ENCODE results near the gene PLA2G10. TPM values are rescaled to one million over a fixed set of nuclear protein-coding genes. Genes with fewer than 3 reads are reported as not detected.
"Not testable (repeated sequence)": the region's sequence is repeated elsewhere in the genome, so short reads cannot be mapped to it uniquely, and the experiment has no call there.

PLA2G10 gene
- total RNA-seq, 1 experiment from 2014 or later: 0.42 TPM

DNA sequence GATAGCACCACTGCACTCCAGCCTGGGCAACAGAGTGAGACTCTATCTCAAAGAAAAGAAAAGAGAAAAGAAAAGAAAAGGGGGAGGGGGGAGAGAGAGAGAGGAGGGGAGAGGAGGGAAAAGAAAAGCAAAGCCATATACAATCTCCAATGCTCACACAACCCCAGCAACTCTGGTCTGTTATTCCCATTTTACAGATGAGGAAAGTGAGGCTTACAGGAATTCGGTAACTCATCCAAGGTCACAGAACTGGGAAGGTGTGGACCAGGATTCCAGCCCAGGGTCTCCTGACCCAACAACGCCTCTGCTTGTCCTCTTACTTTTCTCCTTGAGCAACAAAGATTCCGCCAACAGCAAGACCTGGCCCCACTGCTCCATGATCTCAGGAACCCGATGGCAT, 13.0 kb downstream of the PLA2G10 start (continued):
- TF ChIP-seq MXD4 (CRISPR knock-in tag; IDR thresholded peaks at IDR 0.05; ENCODE audit: borderline replicate concordance): no peak
- no peak for TF ChIP-seq SP1 (CRISPR knock-in tag; conservative IDR thresholded peaks at IDR 0.05)
- TF ChIP-seq, protein P1, sequence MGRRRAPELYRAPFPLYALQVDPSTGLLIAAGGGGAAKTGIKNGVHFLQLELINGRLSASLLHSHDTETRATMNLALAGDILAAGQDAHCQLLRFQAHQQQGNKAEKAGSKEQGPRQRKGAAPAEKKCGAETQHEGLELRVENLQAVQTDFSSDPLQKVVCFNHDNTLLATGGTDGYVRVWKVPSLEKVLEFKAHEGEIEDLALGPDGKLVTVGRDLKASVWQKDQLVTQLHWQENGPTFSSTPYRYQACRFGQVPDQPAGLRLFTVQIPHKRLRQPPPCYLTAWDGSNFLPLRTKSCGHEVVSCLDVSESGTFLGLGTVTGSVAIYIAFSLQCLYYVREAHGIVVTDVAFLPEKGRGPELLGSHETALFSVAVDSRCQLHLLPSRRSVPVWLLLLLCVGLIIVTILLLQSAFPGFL (CRISPR knock-in tag; IDR thresholded peaks at IDR 0.05; ENCODE audit: borderline replicate concordance): no peak
- TF ChIP-seq, protein P2, sequence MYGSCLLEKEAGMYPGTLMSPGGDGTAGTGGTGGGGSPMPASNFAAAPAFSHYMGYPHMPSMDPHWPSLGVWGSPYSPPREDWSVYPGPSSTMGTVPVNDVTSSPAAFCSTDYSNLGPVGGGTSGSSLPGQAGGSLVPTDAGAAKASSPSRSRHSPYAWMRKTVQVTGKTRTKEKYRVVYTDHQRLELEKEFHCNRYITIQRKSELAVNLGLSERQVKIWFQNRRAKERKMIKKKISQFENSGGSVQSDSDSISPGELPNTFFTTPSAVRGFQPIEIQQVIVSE (CRISPR knock-in tag; IDR thresholded peaks at IDR 0.05; ENCODE audit: borderline replicate concordance): no peak
- TF ChIP-seq ZNF232 (CRISPR knock-in tag; IDR thresholded peaks at IDR 0.05): no peak
- no peak for TF ChIP-seq SMAD3 (CRISPR knock-in tag; IDR thresholded peaks at IDR 0.05; ENCODE audit: borderline replicate concordance)
- TF ChIP-seq, protein P3, sequence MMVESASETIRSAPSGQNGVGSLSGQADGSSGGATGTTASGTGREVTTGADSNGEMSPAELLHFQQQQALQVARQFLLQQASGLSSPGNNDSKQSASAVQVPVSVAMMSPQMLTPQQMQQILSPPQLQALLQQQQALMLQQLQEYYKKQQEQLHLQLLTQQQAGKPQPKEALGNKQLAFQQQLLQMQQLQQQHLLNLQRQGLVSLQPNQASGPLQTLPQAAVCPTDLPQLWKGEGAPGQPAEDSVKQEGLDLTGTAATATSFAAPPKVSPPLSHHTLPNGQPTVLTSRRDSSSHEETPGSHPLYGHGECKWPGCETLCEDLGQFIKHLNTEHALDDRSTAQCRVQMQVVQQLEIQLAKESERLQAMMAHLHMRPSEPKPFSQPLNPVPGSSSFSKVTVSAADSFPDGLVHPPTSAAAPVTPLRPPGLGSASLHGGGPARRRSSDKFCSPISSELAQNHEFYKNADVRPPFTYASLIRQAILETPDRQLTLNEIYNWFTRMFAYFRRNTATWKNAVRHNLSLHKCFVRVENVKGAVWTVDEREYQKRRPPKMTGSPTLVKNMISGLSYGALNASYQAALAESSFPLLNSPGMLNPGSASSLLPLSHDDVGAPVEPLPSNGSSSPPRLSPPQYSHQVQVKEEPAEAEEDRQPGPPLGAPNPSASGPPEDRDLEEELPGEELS (CRISPR knock-in tag; IDR thresholded peaks at IDR 0.05): no peak
- no peak for TF ChIP-seq GRHL2 (CRISPR knock-in tag; IDR thresholded peaks at IDR 0.05; ENCODE audit: insufficient replicate concordance, severe bottlenecking)
- TF ChIP-seq ZNF317 (CRISPR knock-in tag; IDR thresholded peaks at IDR 0.05; ENCODE audit: borderline replicate concordance, low read depth): no peak
- TF ChIP-seq, protein P4, sequence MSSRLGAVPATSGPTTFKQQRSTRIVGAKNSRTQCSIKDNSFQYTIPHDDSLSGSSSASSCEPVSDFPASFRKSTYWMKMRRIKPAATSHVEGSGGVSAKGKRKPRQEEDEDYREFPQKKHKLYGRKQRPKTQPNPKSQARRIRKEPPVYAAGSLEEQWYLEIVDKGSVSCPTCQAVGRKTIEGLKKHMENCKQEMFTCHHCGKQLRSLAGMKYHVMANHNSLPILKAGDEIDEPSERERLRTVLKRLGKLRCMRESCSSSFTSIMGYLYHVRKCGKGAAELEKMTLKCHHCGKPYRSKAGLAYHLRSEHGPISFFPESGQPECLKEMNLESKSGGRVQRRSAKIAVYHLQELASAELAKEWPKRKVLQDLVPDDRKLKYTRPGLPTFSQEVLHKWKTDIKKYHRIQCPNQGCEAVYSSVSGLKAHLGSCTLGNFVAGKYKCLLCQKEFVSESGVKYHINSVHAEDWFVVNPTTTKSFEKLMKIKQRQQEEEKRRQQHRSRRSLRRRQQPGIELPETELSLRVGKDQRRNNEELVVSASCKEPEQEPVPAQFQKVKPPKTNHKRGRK (CRISPR knock-in tag; IDR thresholded peaks at IDR 0.05; ENCODE audit: borderline replicate concordance): no peak

DNA sequence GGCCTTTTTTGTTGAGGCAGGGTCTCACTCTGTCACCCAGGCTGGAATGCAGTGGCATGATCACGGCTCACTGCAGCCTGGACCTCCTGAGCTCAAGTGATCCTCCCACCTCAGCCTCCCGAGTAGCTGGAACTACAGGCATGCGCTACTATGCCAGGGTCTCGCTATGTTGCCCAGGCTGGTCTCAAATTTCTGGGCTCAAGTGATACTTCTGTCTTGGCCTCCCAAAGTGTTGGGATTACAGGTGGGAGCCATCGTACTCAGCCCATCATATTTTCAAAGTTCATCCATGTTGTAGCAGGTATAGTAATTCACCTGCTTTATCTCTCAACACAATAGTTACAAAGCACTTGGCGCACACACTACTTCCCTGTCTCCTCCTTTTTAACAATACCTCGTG, 13.7 kb downstream of the PLA2G10 start:
- H3K4me1 Mint-ChIP-seq; H3K36me3 Mint-ChIP-seq; ATAC-seq; CTCF ChIA-PET; H3K4me3 Mint-ChIP-seq; POLR2A ChIA-PET; H3K27me3 Mint-ChIP-seq (ENCODE audit: low read depth); H3K27ac Mint-ChIP-seq; H3K9me3 Mint-ChIP-seq; DNase-seq (ENCODE audit: low spot score): not testable (repeated sequence)

DNA sequence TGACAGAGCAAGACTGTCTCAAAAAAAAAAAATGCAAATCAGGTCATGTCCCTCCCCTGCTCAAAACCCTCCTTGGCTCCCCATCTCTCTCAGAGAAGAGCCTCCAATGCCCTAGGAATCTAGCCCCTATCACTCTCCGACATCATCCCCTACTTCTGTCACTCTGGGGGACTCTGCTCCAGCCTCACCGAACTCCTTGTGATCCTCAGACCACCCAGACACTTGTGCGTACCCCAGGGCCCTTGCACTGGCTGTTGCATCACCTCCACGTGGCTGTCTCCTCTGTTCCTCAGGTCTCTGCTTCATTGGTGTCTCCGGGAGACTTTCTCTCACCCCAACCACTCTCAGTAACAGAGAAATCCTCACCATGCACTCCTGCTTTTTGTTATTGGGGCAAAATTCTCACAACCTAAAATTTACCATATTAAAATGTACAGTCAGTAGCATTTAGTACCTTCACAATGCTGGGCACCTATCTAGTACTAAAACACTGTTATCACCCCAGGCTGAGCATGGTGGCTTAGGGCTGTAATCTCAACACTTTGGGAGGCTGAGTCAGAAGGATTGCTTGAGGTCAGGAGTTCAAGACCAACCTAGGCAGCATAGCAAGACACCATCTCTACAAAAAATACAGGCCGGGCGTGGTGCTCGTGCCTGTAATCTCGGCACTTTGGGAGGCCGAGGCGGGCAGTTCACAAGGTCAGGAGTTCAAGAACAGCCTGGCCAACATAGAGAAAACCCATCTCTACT, 15.2 kb downstream of the PLA2G10 start:
- no peak overlapping the region for H3K4me3 Mint-ChIP-seq
- ChIA-PET POLR2A (no interaction called here), CTCF (no interaction called here)
- no peak overlapping the region for H3K27ac Mint-ChIP-seq
- no peaks in the 10 kb centered on the region for H3K4me1 Mint-ChIP-seq
- H3K9me3 Mint-ChIP-seq: peaks cover 9% of the 10 kb centered on the region; the same call in 1 of the 2 replicates
- TF ChIP-seq CREM (CRISPR knock-in tag; IDR thresholded peaks at IDR 0.05): no peak
- no peaks in the 10 kb centered on the region for H3K36me3 Mint-ChIP-seq
- no peak for ATAC-seq
- no peaks in the 10 kb centered on the region for H3K27me3 Mint-ChIP-seq (ENCODE audit: low read depth)
- DNase-seq (ENCODE audit: low spot score): no peak

DNA sequence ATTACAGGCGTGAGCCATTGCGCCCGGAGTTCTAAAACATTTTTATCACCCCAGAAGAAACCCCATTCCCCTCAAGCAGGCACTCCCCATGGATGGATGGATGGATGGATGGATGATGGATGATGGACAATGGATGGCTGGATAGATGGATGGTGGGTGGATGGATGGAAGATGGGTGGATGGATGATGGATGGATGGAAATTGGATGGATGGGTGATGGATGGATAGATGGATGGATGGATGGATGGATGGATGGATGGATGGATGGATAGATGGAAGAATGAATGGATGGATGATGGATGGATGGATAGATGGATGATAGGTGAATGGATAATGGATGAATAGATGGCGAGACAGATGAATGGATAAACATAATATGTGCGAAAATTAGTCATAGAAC, 16.5 kb downstream of the PLA2G10 start:
- H3K9me3 Mint-ChIP-seq: peaks cover 9% of the 10 kb centered on the region; the same call in 1 of the 2 replicates
- ChIA-PET POLR2A (no interaction called here), CTCF (no interaction called here)
- no peak for DNase-seq (ENCODE audit: low spot score)
- no peak overlapping the region for H3K27ac Mint-ChIP-seq
- no peaks in the 10 kb centered on the region for H3K4me1 Mint-ChIP-seq
- H3K36me3 Mint-ChIP-seq: no peaks in the 10 kb centered on the region
- ATAC-seq: no peak
- no peak overlapping the region for H3K4me3 Mint-ChIP-seq
- H3K27me3 Mint-ChIP-seq (ENCODE audit: low read depth): no peaks in the 10 kb centered on the region
- TF ChIP-seq TCF7 (CRISPR knock-in tag; IDR thresholded peaks at IDR 0.05; ENCODE audit: low read depth): no peak
- no peak for TF ChIP-seq ETV6 (CRISPR knock-in tag; IDR thresholded peaks at IDR 0.05)
- no peak for TF ChIP-seq TEAD1 (CRISPR knock-in tag; IDR thresholded peaks at IDR 0.05)
- TF ChIP-seq, protein P5, sequence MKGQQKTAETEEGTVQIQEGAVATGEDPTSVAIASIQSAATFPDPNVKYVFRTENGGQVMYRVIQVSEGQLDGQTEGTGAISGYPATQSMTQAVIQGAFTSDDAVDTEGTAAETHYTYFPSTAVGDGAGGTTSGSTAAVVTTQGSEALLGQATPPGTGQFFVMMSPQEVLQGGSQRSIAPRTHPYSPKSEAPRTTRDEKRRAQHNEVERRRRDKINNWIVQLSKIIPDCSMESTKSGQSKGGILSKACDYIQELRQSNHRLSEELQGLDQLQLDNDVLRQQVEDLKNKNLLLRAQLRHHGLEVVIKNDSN (CRISPR knock-in tag; IDR thresholded peaks at IDR 0.05): no peak
- TF ChIP-seq, protein P3 (CRISPR knock-in tag; IDR thresholded peaks at IDR 0.05): no peak
- no peak for TF ChIP-seq SOX15 (CRISPR knock-in tag; IDR thresholded peaks at IDR 0.05)
- TF ChIP-seq ZBTB21 (CRISPR knock-in tag; IDR thresholded peaks at IDR 0.05; ENCODE audit: borderline replicate concordance): no peak
- TF ChIP-seq, protein P6, sequence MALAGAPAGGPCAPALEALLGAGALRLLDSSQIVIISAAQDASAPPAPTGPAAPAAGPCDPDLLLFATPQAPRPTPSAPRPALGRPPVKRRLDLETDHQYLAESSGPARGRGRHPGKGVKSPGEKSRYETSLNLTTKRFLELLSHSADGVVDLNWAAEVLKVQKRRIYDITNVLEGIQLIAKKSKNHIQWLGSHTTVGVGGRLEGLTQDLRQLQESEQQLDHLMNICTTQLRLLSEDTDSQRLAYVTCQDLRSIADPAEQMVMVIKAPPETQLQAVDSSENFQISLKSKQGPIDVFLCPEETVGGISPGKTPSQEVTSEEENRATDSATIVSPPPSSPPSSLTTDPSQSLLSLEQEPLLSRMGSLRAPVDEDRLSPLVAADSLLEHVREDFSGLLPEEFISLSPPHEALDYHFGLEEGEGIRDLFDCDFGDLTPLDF (CRISPR knock-in tag; IDR thresholded peaks at IDR 0.05): no peak
- no peak for TF ChIP-seq ZNF232 (CRISPR knock-in tag; IDR thresholded peaks at IDR 0.05)
- no peak for TF ChIP-seq CREB1 (CRISPR knock-in tag; IDR thresholded peaks at IDR 0.05)
- TF ChIP-seq ZNF423 (CRISPR knock-in tag; IDR thresholded peaks at IDR 0.05): no peak
